ENCODE data around the gene PLEKHB1. TPM values are rescaled to one million over a fixed set of nuclear protein-coding genes. Genes with fewer than 3 reads are reported as not detected.
A peak's percentile ranks its signal among the peaks of the same experiment; 100 is the strongest.

Gene PLEKHB1
- total RNA-seq, 4 donors from 2014 or later: 0.22 to 5.6 (median 2.2) TPM

DNA sequence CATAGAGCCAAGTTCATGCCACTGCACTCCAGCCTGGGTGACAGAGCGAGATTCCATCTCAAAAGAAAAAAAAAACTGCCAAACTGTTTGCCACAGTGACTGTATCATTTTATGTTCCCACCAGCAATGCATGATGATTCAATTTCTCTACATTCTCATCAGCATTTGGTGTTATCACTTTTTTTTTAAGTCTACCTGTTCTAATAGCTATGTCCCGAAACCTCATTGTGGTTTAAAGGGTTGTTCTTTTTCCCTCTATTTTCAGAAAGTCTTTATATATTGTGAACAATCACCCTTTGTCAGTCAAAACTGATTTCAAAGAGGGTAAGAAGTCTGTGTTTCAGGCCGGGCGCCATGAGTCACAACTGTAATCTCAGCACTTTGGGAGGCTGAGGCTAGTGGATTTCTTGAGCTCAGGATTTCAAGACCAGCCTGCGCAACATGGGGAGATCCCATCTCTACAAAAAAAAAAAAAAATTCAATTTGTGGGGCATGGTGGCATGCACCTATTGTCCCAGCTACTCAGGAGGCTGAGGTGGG lies 33.7 kb upstream of the PLEKHB1 start:
- DNase-seq: no peak
- 74 to 78% methylated on average over 5 of the region's 5 CpGs for whole genome bisulfite sequencing, 2 donors
- intact Hi-C loops (cut with DNase I): no loop called here

GRCh38 chr11:73614591-73614990 lies 31.8 kb upstream of the PLEKHB1 start:
- TF ChIP-seq POLR2A (IDR thresholded peaks at IDR 0.05) (no peak), CTCF (IDR thresholded peaks at IDR 0.05) (no peak)
- Histone ChIP-seq H3K36me3 (no peaks in the 10 kb centered on the region), H3K9me3 (no peaks in the 10 kb centered on the region), H3K4me1 (no peaks in the 10 kb centered on the region), H3K4me3 (no peak overlapping the region), H3K27ac (no peak overlapping the region), H3K27me3 (no peaks in the 10 kb centered on the region)
- no peak for DNase-seq
- intact Hi-C loops (cut with DNase I): no loop called here

More for the DNA sequence above, 33.7 kb upstream of the PLEKHB1 start:
- H3K4me3 ChIP-seq: no peak overlapping the region
- H3K27ac ChIP-seq: no peak overlapping the region
- no peaks in the 10 kb centered on the region for H3K4me1 ChIP-seq
- H3K9me3 ChIP-seq: no peaks in the 10 kb centered on the region
- H3K27me3 ChIP-seq: no peaks in the 10 kb centered on the region
- no peaks in the 10 kb centered on the region for H3K36me3 ChIP-seq
- TF ChIP-seq CTCF (IDR thresholded peaks at IDR 0.05) (no peak), POLR2A (IDR thresholded peaks at IDR 0.05) (no peak)

- Histone ChIP-seq H3K4me1 (peaks cover 0 to 8% (median 0%) of the 10 kb centered on the region in 3 donors), H3K27ac (no peak overlapping the region), H3K4me3 (no peak overlapping the region), H3K36me3 (no peaks in the 10 kb centered on the region), H3K9me3 (no peaks in the 10 kb centered on the region), H3K27me3 (peaks cover 0 to 41% (median 0%) of the 10 kb centered on the region in 4 donors)
- 48 to 50% methylated on average over 4 of the region's 4 CpGs for WGBS, 2 donors
- DNase-seq: no peak
- TF ChIP-seq CTCF (IDR thresholded peaks at IDR 0.05) (no peak), POLR2A (IDR thresholded peaks at IDR 0.05) (no peak)
- intact Hi-C loops (cut with DNase I): no loop called here
Measured at GRCh38 chr11:73622926-73623593, 23.3 kb upstream of the PLEKHB1 start.

DNA sequence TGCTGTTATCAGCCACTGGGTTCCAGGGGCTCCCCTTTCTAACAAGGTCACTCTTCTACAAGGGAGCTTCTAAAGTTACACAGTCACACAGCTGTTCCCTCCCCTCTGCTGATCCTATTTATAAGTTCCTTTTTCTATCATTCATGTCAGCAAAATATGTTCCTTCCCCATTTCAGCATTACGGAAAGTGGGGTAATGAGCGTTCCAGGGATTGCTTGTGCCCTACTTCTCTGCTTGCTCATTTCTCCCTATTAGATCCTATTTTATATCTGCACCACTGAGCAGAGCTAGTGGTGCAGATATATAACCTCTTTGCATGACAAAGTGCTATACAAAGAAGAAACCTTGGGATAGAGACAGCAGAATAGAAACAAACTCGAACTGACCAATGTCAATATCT lies 22.7 kb upstream of the PLEKHB1 start:
- intact Hi-C loops (cut with DNase I): no loop called here
- DNase-seq: no peak
- Histone ChIP-seq H3K36me3 (no peaks in the 10 kb centered on the region), H3K9me3 (no peaks in the 10 kb centered on the region), H3K4me3 (no peak overlapping the region), H3K27ac (peak overlapping the region in 1 of 4 donors; percentile 44), H3K4me1 (peaks cover 0 to 8% (median 0%) of the 10 kb centered on the region in 3 donors), H3K27me3 (peaks cover 0 to 41% (median 0%) of the 10 kb centered on the region in 4 donors)
- WGBS, 2 donors: 28 to 54% methylated on average over 3 of the region's 3 CpGs
- TF ChIP-seq CTCF (IDR thresholded peaks at IDR 0.05) (no peak), POLR2A (IDR thresholded peaks at IDR 0.05) (no peak)

DNA sequence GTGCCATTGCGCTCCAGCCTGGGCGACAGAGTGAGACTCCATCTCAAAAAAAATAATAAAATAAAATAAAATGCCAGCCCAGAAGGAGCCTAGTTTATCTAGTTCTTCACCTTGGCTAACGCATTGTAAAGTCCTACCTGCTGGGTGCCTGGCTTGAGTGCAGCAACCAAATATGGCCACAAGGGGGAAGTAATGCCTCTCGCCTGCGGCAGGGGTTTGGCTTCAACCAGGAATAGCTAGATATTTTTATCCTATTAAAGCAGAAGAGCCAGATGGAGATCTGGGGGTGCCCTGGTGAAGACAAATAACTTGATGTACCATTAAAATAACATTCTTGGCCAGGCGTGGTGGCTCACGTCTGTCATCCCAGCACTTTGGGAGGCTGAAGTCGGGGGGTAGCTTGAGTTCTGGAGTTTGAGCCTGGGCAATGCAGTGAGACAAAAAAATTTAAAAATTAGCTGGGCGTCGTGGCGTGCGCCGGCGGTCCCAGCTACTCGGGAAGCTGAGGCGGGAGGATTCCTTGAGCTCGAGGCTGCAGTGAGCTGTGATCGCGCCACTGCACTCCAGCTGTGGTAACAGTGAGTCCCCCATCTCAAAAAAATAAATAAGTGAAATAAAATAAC lies 20.6 kb upstream of the PLEKHB1 start:
- Histone ChIP-seq H3K27ac (no peak overlapping the region), H3K36me3 (no peaks in the 10 kb centered on the region), H3K9me3 (no peaks in the 10 kb centered on the region), H3K4me1 (peaks cover 0 to 8% (median 0%) of the 10 kb centered on the region in 3 donors), H3K27me3 (peaks cover 0 to 41% (median 0%) of the 10 kb centered on the region in 4 donors), H3K4me3 (peak overlapping the region in 1 of 4 donors; percentile 34)
- intact Hi-C loops (cut with DNase I): no loop called here
- 26 to 30% methylated on average over 19 of the region's 19 CpGs for WGBS, 2 donors
- peak; percentile 65 to 95 (median 88) for TF ChIP-seq CTCF (IDR thresholded peaks at IDR 0.05)
- no peak for TF ChIP-seq POLR2A (IDR thresholded peaks at IDR 0.05)
- DNase-seq: no peak
